ENCODE results near the gene TOMM5. TPM values are rescaled to one million over a fixed set of nuclear protein-coding genes. Genes with fewer than 3 reads are reported as not detected.

The TOMM5 gene
- total RNA-seq, 1 donor from 2014 or later = 201 TPM

GRCh38 chr9:37559125-37559524 lies 33.3 kb downstream of the TOMM5 start:
- Histone ChIP-seq H3K9me3 (ENCODE audit: low read depth) (no peaks in the 10 kb centered on the region), H3K9ac (no peak overlapping the region), H3K27ac (no peak overlapping the region), H3K36me3 (no peaks in the 10 kb centered on the region), H2AFZ (replicated peaks) (no peak overlapping the region), H3K4me1 (no peaks in the 10 kb centered on the region), H3K4me2 (no peak overlapping the region), H3K27me3 (no peaks in the 10 kb centered on the region), H3F3A (ENCODE audit: low read depth) (no peaks in the 10 kb centered on the region), H4K20me1 (ENCODE audit: low read depth) (peaks cover 4% of the 10 kb centered on the region), H3K4me3 (no peak overlapping the region), H3K79me2 (ENCODE audit: low read depth) (peaks cover 29% of the 10 kb centered on the region)
- H3K27ac Mint-ChIP-seq = no peak overlapping the region
- H3K4me1 Mint-ChIP-seq = peaks cover 4% of the 10 kb centered on the region
- H3K27me3 Mint-ChIP-seq (ENCODE audit: insufficient read depth, low read depth) = peaks cover 3% of the 10 kb centered on the region
- no peak overlapping the region for H3K4me3 Mint-ChIP-seq
- peaks cover 18% of the 10 kb centered on the region for H3K9me3 Mint-ChIP-seq
- H3K36me3 Mint-ChIP-seq = peaks cover 55% of the 10 kb centered on the region
- DNase-seq (ENCODE audit: low spot score) = no peak
- TF ChIP-seq EZH2phosphoT487 (IDR thresholded peaks at IDR 0.05) = no peak
- TF ChIP-seq EZH2 (IDR thresholded peaks at IDR 0.05) = no peak

GRCh38 chr9:37555786-37556185 lies 36.6 kb downstream of the TOMM5 start:
- TF ChIP-seq CTCF (IDR thresholded peaks at IDR 0.05) (no peak), EZH2phosphoT487 (IDR thresholded peaks at IDR 0.05) (no peak), EZH2 (IDR thresholded peaks at IDR 0.05) (no peak)
- Histone ChIP-seq H4K20me1 (ENCODE audit: low read depth) (peaks cover 4% of the 10 kb centered on the region), H3K9ac (no peak overlapping the region), H3K27ac (no peak overlapping the region), H3F3A (ENCODE audit: low read depth) (no peaks in the 10 kb centered on the region), H2AFZ (replicated peaks) (no peak overlapping the region), H3K4me2 (no peak overlapping the region), H3K79me2 (ENCODE audit: low read depth) (peaks cover 17% of the 10 kb centered on the region), H3K4me1 (no peaks in the 10 kb centered on the region), H3K36me3 (no peaks in the 10 kb centered on the region), H3K27me3 (no peaks in the 10 kb centered on the region), H3K9me3 (ENCODE audit: low read depth) (no peaks in the 10 kb centered on the region), H3K4me3 (no peak overlapping the region)
- Mint-ChIP-seq H3K4me1 (peaks cover 5% of the 10 kb centered on the region), H3K36me3 (peaks cover 37% of the 10 kb centered on the region), H3K27ac (no peak overlapping the region), H3K4me3 (no peak overlapping the region), H3K9me3 (peaks cover 2% of the 10 kb centered on the region), H3K27me3 (ENCODE audit: insufficient read depth, low read depth) (no peaks in the 10 kb centered on the region)
- DNase-seq (ENCODE audit: low spot score) = no peak

- Histone ChIP-seq H3K4me2 (no peak overlapping the region), H3K4me1 (peaks cover under 1% of the 10 kb centered on the region), H3K79me2 (ENCODE audit: low read depth) (peaks cover 8% of the 10 kb centered on the region), H3K27me3 (no peaks in the 10 kb centered on the region), H3K9ac (no peak overlapping the region), H3K36me3 (no peaks in the 10 kb centered on the region), H4K20me1 (ENCODE audit: low read depth) (peaks cover 2% of the 10 kb centered on the region), H3K9me3 (ENCODE audit: low read depth) (no peaks in the 10 kb centered on the region), H3K27ac (no peak overlapping the region), H3F3A (ENCODE audit: low read depth) (no peaks in the 10 kb centered on the region), H3K4me3 (no peak overlapping the region), H2AFZ (replicated peaks) (no peak overlapping the region)
- Mint-ChIP-seq H3K36me3 (peaks cover 28% of the 10 kb centered on the region), H3K27ac (no peak overlapping the region), H3K4me1 (peaks cover 5% of the 10 kb centered on the region), H3K9me3 (peaks cover 2% of the 10 kb centered on the region), H3K27me3 (ENCODE audit: insufficient read depth, low read depth) (peaks cover 5% of the 10 kb centered on the region), H3K4me3 (no peak overlapping the region)
- TF ChIP-seq EZH2phosphoT487 (IDR thresholded peaks at IDR 0.05) (no peak), CTCF (IDR thresholded peaks at IDR 0.05) (no peak)
- DNase-seq (ENCODE audit: low spot score) = no peak
These were observed 38.1 kb downstream of the TOMM5 start for GRCh38 chr9:37554318-37554717.

DNA sequence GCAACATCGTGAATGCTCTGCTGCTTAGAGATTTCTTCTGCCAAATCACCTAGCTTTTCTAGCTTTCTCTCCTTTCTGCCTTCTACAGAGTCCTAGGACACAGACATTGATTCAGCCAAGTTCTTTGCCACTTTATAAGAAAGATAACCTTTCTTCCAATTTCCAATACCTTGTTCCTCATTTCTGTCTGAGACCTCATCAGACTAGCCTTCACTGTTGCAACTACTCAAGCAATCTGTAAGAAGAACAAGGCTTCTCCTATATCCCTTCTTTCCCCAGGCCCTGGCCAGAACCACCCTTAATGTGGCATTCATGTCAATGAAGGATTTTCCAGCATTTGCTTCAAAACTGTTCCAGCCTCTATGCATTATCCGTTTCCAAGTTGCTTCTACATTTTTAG lies 40.5 kb downstream of the TOMM5 start:
- no peak for TF ChIP-seq EZH2 (IDR thresholded peaks at IDR 0.05)
- H2AFZ ChIP-seq (replicated peaks) = no peak overlapping the region
- Mint-ChIP-seq H3K4me3 (no peak overlapping the region), H3K4me1 (peaks cover 6% of the 10 kb centered on the region), H3K36me3 (peaks cover 18% of the 10 kb centered on the region), H3K9me3 (no peaks in the 10 kb centered on the region), H3K27ac (no peak overlapping the region), H3K27me3 (ENCODE audit: insufficient read depth, low read depth) (peaks cover 5% of the 10 kb centered on the region)
- DNase-seq (ENCODE audit: low spot score) = no peak
- H3K27me3 ChIP-seq = no peaks in the 10 kb centered on the region
- peaks cover 16% of the 10 kb centered on the region for H3K79me2 ChIP-seq (ENCODE audit: low read depth)
- H3K4me1 ChIP-seq = peaks cover 3% of the 10 kb centered on the region
- H3K36me3 ChIP-seq = no peaks in the 10 kb centered on the region
- H3K4me3 ChIP-seq = no peak overlapping the region
- H3K9me3 ChIP-seq (ENCODE audit: low read depth) = no peaks in the 10 kb centered on the region
- H4K20me1 ChIP-seq (ENCODE audit: low read depth) = no peaks in the 10 kb centered on the region
- H3K27ac ChIP-seq = no peak overlapping the region
- H3K4me2 ChIP-seq = no peak overlapping the region
- no peak overlapping the region for H3K9ac ChIP-seq
- H3F3A ChIP-seq (ENCODE audit: low read depth) = no peaks in the 10 kb centered on the region

Data from neural progenitor cell (in vitro differentiated cells).